Astrocyte of the spinal cord (primary cell): Measurements from ENCODE around the gene LMO2.

Source experiments
- DNase-seq: peaks from one replicate; pipeline ENCODE4 v3.0.0; 2011; ENCODE audit warnings: low read depth, low spot score
- H3K4me3 ChIP-seq: 2 replicates; pipeline ENCODE4 v1.5.1; 2011; ENCODE audit warnings: low read depth, mild to moderate bottlenecking, low read length, moderate library complexity
- CTCF ChIP-seq: IDR thresholded peaks from 2 replicates; pipeline ENCODE4 v1.5.1; 2012; ENCODE audit warnings: low read depth, mild to moderate bottlenecking, low read length, inconsistent platforms
- in situ Hi-C: cut with HindIII; loops from 2 replicates; pipeline ENCODE4 v1.10.0; 2017; ENCODE audit warnings: low sequenced_read_pairs

LMO2 gene

DNA sequence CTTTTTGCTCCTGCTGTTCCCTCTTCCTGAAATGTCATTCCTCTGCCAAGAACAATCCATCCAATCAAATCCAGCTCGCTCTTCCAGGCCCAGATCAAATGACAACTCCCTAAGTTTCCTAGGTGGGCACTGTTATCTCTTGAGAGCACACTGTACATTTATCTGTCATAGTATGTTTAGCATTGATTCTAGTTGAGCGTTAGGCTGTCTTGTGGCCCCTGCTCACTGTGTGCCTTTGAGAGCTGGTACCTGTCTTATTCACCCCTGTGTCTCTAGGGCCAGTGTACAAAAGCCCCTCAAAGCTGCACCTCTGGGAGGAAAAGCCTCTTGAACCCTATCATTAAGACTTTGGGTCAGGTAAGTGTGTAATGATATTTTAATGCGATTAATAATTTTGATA is 7.1 kb upstream of the LMO2 start:
- in situ Hi-C loops: no loop called here
- no peak for TF ChIP-seq CTCF
- no peak for DNase-seq
- H3K4me3 ChIP-seq: no peak overlapping the region

DNA sequence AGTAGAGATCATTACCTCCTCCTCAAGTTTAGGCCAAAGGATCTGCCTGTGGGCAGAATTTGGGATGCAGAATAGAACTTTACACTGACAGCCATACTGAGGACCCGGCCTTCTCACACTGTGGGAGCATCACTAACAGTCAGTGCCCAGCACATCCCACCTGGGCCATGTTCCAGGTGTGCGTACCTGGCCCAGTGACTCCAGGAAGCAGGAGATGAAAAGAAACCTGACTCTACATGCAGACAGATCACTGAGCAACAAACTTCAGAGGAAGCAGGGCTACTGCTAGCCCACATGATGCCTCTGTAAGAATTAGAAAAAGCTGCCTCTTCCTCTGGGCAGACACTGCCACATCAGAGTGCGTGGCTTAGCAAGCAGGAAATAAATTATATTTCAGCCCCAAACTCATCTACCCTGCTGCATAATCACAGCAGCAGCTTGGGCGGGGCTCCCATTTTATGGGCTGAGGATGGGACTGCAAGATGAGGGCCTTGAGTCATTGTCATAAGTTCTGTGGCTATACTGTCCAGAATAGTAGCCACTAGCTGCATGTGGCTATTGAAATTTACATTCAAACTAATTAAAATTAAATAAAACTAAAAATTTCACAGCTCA is 6.0 kb upstream of the LMO2 start:
- no peak for DNase-seq
- in situ Hi-C loops: no loop called here

GRCh38 chr11:33896911-33897310 is 5.0 kb upstream of the LMO2 start:
- DNase-seq: no peak
- in situ Hi-C loops: no loop called here
- no peak for TF ChIP-seq CTCF
- H3K4me3 ChIP-seq: no peak overlapping the region

More for the DNA sequence above, 6.0 kb upstream of the LMO2 start:
- no peak overlapping the region for H3K4me3 ChIP-seq
- TF ChIP-seq CTCF: no peak

DNA sequence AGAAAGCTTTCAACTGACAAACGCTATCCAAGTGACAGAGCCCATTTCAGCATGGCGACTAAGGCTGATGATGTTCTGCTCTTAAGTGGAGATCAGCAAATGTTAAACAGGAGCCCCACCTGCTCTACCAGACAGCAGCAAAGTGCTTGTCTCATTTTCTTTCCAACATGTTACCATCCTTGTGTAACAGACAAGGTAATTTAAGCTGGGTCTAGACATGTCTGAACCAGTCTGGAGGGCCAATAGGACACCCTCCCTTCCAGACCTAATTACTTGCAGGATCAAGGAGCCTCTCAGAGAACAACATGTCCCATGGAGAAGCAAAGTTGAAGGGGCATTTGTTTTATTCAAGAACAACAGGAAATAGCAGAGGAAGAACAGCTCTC is 3.9 kb upstream of the LMO2 start:
- TF ChIP-seq CTCF: no peak
- no peak overlapping the region for H3K4me3 ChIP-seq
- DNase-seq: peak; percentile 14
- in situ Hi-C loops: no loop called here

GRCh38 chr11:33894398-33894746 is 2.5 kb upstream of the LMO2 start:
- no peak overlapping the region for H3K4me3 ChIP-seq
- no peak for TF ChIP-seq CTCF
- DNase-seq: no peak
- in situ Hi-C loops: no loop called here

DNA sequence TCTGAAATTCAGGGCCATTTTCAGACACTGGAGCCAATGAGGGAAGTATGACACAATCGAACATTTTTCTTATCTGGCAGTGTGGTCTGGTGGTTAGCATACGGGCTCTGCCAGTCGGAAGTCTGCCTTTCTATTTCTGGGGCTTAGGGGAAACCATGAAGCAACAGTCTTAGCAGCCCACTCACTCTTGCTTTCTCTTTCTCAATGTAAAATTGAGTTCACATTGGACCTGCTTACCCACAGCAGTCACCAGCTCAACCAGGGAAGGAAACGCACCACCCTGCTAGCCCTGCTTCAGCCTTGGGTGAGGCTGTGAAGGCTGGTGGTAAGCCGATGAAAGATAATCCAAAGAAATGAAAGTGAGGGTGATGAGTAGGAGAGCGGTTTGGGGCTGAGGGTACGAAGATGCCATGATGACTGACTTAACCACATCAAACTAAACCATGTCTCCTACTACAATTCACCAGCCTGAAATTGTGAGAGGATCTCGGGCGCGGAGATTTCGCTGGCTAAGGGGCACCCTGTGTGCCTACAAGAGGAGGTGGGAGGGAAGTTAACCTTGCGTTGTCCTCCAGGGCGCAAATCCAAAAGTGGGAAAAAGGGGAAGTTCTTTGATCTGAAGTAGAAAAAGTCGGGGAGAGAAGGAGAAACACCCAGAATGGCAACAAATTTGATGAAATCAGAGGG is 2.0 kb upstream of the LMO2 start:
- no peak for DNase-seq
- H3K4me3 ChIP-seq: no peak overlapping the region
- no peak for TF ChIP-seq CTCF
- in situ Hi-C loops: no loop called here
